Stimulated activated CD4-positive, alpha-beta T cell treated with anti-CD3 and anti-CD28 coated beads, Interleukin-4, amount 100 ng/mL, for 24 hours (primary cell): ENCODE measurements around the gene SELL.
"Not testable (repeated sequence)": the region's sequence is repeated elsewhere in the genome, so short reads cannot be mapped to it uniquely, and the experiment has no call there.

Source experiments
- DNase-seq: peaks from one replicate; pipeline ENCODE4 v3.0.0-alpha.2; 2020

Gene SELL

GRCh38 chr1:169662680-169663079 is 48.7 kb downstream of the SELL start:
- DNase-seq: not testable (repeated sequence)

GRCh38 chr1:169661066-169661465 is 50.4 kb downstream of the SELL start:
- DNase-seq: not testable (repeated sequence)

- not testable (repeated sequence) for DNase-seq
Measured at GRCh38 chr1:169658777-169659176, 52.6 kb downstream of the SELL start.

GRCh38 chr1:169653873-169654272 is 57.5 kb downstream of the SELL start:
- no peak for DNase-seq

- no peak for DNase-seq
Measured at GRCh38 chr1:169651035-169651434, 60.4 kb downstream of the SELL start.

- DNase-seq: no peak
Measured at GRCh38 chr1:169650551-169650950, 60.9 kb downstream of the SELL start.

- DNase-seq: no peak
Measured at GRCh38 chr1:169648709-169649108, 62.7 kb downstream of the SELL start.

GRCh38 chr1:169648187-169648586 is 63.2 kb downstream of the SELL start:
- no peak for DNase-seq

- no peak for DNase-seq
Measured at GRCh38 chr1:169647512-169647911, 63.9 kb downstream of the SELL start.

GRCh38 chr1:169644297-169644696 is 67.1 kb downstream of the SELL start:
- DNase-seq: no peak
